ENCODE data around the gene LYSET. TPM values are rescaled to one million over a fixed set of nuclear protein-coding genes. Genes with fewer than 3 reads are reported as not detected.
A peak's percentile ranks its signal among the peaks of the same experiment; 100 is the strongest.

Gene LYSET
- total and polyA plus RNA-seq, 9 of the 15 experiments (the other 6 are each of a cell fraction or from before 2014, with no cell fraction given): 7.6 to 36.6 (median 15.9) TPM

DNA sequence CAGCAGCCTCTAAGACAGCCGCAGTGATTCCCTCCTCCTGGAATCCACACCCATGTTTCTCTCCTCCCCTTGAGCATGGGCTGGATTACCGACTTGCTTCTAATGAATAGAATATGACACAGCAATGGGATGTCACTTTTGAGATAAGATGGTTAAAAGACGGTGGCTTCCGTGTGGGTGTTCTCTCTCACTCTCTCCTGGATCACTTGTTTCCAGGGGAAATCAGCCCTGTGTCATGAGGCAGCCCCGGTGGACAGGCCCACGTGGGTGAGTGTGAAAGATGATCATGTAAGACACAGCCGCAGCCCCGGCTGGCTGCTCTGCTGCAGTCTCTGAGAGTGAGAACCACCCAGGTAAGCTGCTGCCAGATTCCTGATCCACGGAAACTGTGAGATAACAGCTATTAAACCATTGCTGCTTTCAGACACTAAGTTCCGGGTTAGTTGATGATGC is 11.1 kb upstream of the LYSET start (continued):
- TF ChIP-seq PHF21A (IDR thresholded peaks at IDR 0.05; ENCODE audit: borderline replicate concordance, low read depth) (no peak), CBFB (CRISPR knock-in tag; IDR thresholded peaks at IDR 0.05) (no peak), ELF1 (tag; IDR thresholded peaks at IDR 0.05) (peak; percentile 54; the same call in 1 of the 2 replicates), KAT7 (CRISPR knock-in tag; IDR thresholded peaks at IDR 0.05; ENCODE audit: borderline replicate concordance) (no peak), ARNT (IDR thresholded peaks at IDR 0.05) (no peak), SP2 (IDR thresholded peaks at IDR 0.05; ENCODE audit: extremely low read depth, low read depth, low read length, poor library complexity, severe bottlenecking) (no peak), ZNF347 (CRISPR knock-in tag; IDR thresholded peaks at IDR 0.05; ENCODE audit: low read depth) (no peak), FOXK2 (conservative IDR thresholded peaks at IDR 0.05 in 1 of 2, IDR thresholded peaks at IDR 0.05 in 1 of 2; ENCODE audit: low read depth in 2 of 2) (peak; percentile 41 to 52; a peak in 2 of 4 replicates), SRF (CRISPR knock-in tag; IDR thresholded peaks at IDR 0.05) (no peak), JUND (IDR thresholded peaks at IDR 0.05; ENCODE audit: borderline replicate concordance, low read depth, low read length) (peak; percentile 2; the same call in 1 of the 2 replicates), JUND (tag; IDR thresholded peaks at IDR 0.05; ENCODE audit: borderline replicate concordance, low read depth, low read length) (no peak), EGR1 (conservative IDR thresholded peaks at IDR 0.05) (peak; percentile 83), SPI1 (IDR thresholded peaks at IDR 0.05; ENCODE audit: borderline replicate concordance, low read depth, low read length) (no peak), ATF7 (IDR thresholded peaks at IDR 0.05) (peak; percentile 43; the same call in 1 of the 2 replicates), KDM1A (IDR thresholded peaks at IDR 0.05) (peak; percentile 31 to 54; a peak in 1 of 4 replicates), CTBP1 (IDR thresholded peaks at IDR 0.05; ENCODE audit: borderline replicate concordance) (peak; percentile 59; the same call in 1 of the 2 replicates), ARID1B (IDR thresholded peaks at IDR 0.05) (peak; percentile 35; the same call in 1 of the 2 replicates), RNF2 (IDR thresholded peaks at IDR 0.05) (no peak), ATF1 (CRISPR knock-in tag; IDR thresholded peaks at IDR 0.05) (no peak), ATF1 (tag; IDR thresholded peaks at IDR 0.05) (peak; percentile 72), ZNF3 (CRISPR knock-in tag; IDR thresholded peaks at IDR 0.05) (no peak), HDAC1 (IDR thresholded peaks at IDR 0.05) (peak in 1 of 2 experiments; percentile 57; a peak in 1 of 4 replicates), CXXC5 (CRISPR knock-in tag; IDR thresholded peaks at IDR 0.05) (no peak), MEIS2 (IDR thresholded peaks at IDR 0.05; ENCODE audit: partially characterized antibody) (peak; percentile 65), SETDB1 (IDR thresholded peaks at IDR 0.05; ENCODE audit: low read length) (no peak), ZNF778 (CRISPR knock-in tag; IDR thresholded peaks at IDR 0.05) (no peak)
- TF ChIP-seq, protein P1, sequence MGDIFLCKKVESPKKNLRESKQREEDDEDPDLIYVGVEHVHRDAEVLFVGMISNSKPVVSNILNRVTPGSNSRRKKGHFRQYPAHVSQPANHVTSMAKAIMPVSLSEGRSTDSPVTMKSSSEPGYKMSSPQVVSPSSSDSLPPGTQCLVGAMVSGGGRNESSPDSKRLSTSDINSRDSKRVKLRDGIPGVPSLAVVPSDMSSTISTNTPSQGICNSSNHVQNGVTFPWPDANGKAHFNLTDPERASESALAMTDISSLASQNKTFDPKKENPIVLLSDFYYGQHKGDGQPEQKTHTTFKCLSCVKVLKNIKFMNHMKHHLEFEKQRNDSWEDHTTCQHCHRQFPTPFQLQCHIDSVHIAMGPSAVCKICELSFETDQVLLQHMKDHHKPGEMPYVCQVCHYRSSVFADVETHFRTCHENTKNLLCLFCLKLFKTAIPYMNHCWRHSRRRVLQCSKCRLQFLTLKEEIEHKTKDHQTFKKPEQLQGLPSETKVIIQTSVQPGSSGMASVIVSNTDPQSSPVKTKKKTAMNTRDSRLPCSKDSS (IDR thresholded peaks at IDR 0.05; ENCODE audit: low read depth, partially characterized antibody): no peak
- TF ChIP-seq, protein P2, sequence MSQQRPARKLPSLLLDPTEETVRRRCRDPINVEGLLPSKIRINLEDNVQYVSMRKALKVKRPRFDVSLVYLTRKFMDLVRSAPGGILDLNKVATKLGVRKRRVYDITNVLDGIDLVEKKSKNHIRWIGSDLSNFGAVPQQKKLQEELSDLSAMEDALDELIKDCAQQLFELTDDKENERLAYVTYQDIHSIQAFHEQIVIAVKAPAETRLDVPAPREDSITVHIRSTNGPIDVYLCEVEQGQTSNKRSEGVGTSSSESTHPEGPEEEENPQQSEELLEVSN (IDR thresholded peaks at IDR 0.05; ENCODE audit: borderline replicate concordance in 1 of 2, extremely low read depth in 1 of 2, insufficient read depth in 1 of 2, insufficient read length in 1 of 2, low read depth in 1 of 2, low read length in 1 of 2, poor library complexity in 1 of 2, severe bottlenecking in 1 of 2): no peak

Measured in K562 (cell line).